D721Med (cell line): Measurements from ENCODE around the gene ZNF273.
A peak's percentile ranks its signal among the peaks of the same experiment; 100 is the strongest.

Source experiments
- DNase-seq: peaks from one replicate; pipeline ENCODE4 v3.0.0; 2011; ENCODE audit warnings: low spot score; ENCODE audit not compliant: insufficient read length
- FAIRE-seq: peaks from 2 replicates; lab custom pipeline; 2011; peaks lifted over from hg19 to GRCh38; lab: Jason Lieb, UNC
- CTCF ChIP-seq: IDR thresholded peaks from 2 replicates; pipeline ENCODE4 v1.5.1; 2012; ENCODE audit warnings: mild to moderate bottlenecking, control low read depth; ENCODE audit not compliant: insufficient read depth; ENCODE audit errors: missing control alignments

ZNF273 gene

GRCh38 chr7:64873155-64873500 is 29.9 kb upstream of the ZNF273 start:
- DNase-seq (peak; percentile 9), FAIRE-seq (no peak)
- no peak for TF ChIP-seq CTCF

- peak; percentile 9 for DNase-seq
- no peak for TF ChIP-seq CTCF
- FAIRE-seq: no peak
These were observed 29.6 kb upstream of the ZNF273 start for GRCh38 chr7:64873517-64873916.

- DNase-seq (no peak), FAIRE-seq (no peak)
- no peak for TF ChIP-seq CTCF
These were observed 29.0 kb upstream of the ZNF273 start for GRCh38 chr7:64874114-64874513.

DNA sequence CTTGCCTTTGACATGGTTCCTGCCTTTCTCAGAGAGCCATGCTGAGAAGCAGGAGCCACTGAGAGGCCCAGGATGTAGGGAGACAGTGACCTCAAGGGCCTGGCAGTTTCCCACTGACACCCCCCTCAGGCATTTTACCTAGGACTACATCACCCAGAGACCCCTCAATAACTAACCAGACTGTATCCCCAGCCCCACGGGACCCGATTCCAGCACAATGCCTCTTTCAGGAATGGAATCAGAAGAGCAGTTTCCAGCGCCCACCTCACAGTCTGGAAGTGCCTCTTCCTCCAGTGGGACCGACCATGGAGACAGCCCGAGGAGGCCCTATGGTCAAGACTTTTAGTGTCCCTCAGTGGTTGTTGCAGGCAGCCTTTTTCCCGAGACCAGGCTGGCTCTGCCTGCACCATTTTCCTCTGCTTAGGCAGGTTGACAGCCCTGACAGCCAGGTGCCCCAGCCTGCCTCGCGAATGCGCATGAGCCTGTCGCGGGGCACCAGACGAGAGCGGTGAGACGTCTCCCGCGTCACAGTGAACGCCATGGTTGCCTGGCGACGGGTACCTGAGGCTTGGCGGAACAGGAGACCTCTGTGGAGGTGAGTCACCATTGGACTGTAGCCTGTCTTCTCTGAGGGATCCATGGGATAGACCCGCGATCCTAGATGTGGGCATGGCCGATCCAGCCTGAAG is 28.4 kb upstream of the ZNF273 start:
- DNase-seq (peak; percentile 15), FAIRE-seq (no peak)
- TF ChIP-seq CTCF: no peak

DNA sequence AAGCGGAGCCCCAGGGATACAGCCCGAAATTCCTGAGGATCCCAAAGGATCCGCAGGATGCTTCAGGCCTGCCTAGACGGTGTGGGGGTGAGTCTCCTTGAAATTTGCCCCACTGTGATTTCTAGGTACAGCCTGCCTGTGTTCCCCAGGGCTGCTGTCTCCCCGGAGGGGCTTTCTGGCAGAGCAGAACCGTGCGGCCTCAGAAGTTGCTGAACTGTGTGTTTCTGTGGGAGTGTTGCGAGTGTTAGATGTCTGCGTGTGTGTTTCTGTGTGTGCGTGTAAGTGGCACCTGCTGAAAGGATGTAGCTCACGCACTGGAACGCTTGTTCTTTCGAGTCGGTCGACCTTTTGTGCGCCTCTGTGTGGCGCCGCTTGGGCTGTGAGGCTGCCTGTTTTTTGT is 27.8 kb upstream of the ZNF273 start:
- TF ChIP-seq CTCF: no peak
- no peak for FAIRE-seq
- DNase-seq: no peak

DNA sequence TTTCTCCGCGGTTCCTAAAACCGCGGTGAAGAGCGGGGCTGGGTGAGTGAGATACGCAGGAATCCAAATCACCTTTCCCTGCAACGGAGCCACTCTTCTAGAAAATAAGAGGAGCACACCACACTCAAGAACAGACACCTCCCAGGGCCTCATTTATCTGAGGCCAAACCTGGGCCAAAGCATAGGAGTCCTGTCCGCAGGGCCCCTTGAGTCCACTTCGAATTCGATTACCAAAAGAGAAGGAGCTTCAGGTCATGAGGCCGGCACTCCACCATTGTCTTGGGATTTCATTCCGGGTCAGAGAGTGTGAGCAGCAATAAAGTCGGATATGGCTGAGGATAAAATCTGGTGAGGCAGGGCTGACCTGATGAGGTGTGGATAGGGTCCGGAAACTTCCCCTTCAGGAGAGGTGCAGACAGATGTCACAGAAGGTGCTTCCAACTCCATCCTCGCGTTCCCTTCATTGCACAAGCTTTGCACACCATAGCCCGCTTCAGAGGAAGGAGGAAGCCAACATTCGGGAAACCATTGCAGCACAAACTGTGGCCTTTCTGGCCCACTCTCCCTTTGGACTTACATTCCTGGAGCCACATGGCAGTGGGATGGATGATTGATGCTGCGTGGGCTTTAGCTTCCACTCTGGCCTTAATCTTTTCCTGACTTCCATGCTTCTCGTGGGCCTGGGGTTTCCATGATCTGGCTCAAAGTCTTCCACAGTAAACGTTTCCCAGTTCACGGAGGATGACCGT is 27.2 kb upstream of the ZNF273 start:
- peak; percentile 3 for DNase-seq
- no peak for FAIRE-seq
- TF ChIP-seq CTCF: no peak
